ENCODE measurements around the gene GPR35. TPM values are rescaled to one million over a fixed set of nuclear protein-coding genes. Genes with fewer than 3 reads are reported as not detected.

GPR35 gene
- 1 to 10 TPM; 3.4 to 5.8 TPM for total RNA-seq

DNA sequence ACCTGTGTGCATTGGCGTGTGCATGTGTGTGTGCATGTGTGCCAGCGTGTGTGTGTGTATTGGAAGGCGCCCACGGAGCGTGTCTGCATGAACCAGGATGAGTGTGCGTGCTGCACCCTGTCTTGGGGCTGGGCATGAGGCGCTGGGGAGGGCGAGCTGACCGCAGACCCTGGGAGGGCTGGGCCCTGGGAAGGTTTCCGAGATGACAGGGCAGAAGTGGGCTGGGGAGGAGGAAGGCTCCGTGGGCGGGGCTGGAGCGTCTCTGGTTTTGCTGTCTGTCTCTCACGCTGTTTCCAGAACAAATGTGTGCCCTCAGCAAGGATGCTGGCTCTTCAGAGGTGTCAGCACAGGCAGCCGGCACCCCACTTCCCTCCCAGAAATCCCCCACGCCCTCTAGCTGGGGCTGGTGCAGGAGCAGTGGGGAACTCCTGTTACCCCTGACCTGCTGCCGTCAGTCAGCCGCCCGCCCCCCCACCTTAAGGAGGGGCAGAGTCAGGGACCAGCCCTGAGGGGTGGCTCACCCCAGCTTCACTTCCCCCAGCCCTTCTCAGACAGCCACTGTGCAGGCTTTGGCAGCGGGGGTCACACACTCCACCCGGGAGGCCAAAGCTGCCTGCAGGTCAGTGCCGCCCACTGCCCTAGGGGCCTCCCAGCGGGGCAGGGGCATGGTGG lies at the start of gene GPR35:
Gene GPR35, plus strand, starts transcription at position 531 of the 672 bp plus-strand sequence. CDS start 4,473 bp downstream, outside the sequence.
- ATAC-seq (ENCODE audit: insufficient number of reproducible peaks, low FRiP score, low read depth), result no peak
- Histone ChIP-seq H3K4me3 (peak within 1 kb of the TSS; percentile 31), H3K27me3 (replicated peaks; ENCODE audit: insufficient read depth) (no peaks in the 10 kb centered on the region), H3K27ac (no peak within 1 kb of the TSS), H3K4me1 (ENCODE audit: control insufficient read depth in 1 of 2, low read depth in 2 of 2) (no peaks in the 10 kb centered on the region), H3K36me3 (no peaks in the 10 kb centered on the region), H3K9me3 (no peaks in the 10 kb centered on the region)
- no peak for TF ChIP-seq CTCF (IDR thresholded peaks at IDR 0.05)
- DNase-seq (ENCODE audit: low spot score), result no peak

- TF ChIP-seq CTCF (IDR thresholded peaks at IDR 0.05), result no peak
- Histone ChIP-seq H3K4me3 (no peak overlapping the region), H3K36me3 (peaks cover 30% of the 10 kb centered on the region), H3K27ac (no peak overlapping the region), H3K27me3 (replicated peaks; ENCODE audit: insufficient read depth) (no peaks in the 10 kb centered on the region), H3K4me1 (ENCODE audit: control insufficient read depth in 1 of 2, low read depth in 2 of 2) (peaks cover 9 to 11% of the 10 kb centered on the region in 2 donors), H3K9me3 (no peaks in the 10 kb centered on the region)
- DNase-seq (ENCODE audit: low spot score) (no peak), ATAC-seq (ENCODE audit: insufficient number of reproducible peaks, low FRiP score, low read depth) (no peak)
Observed at GRCh38 chr2:240576036-240576435, 49.2 kb upstream of the GPR35 start.

DNA sequence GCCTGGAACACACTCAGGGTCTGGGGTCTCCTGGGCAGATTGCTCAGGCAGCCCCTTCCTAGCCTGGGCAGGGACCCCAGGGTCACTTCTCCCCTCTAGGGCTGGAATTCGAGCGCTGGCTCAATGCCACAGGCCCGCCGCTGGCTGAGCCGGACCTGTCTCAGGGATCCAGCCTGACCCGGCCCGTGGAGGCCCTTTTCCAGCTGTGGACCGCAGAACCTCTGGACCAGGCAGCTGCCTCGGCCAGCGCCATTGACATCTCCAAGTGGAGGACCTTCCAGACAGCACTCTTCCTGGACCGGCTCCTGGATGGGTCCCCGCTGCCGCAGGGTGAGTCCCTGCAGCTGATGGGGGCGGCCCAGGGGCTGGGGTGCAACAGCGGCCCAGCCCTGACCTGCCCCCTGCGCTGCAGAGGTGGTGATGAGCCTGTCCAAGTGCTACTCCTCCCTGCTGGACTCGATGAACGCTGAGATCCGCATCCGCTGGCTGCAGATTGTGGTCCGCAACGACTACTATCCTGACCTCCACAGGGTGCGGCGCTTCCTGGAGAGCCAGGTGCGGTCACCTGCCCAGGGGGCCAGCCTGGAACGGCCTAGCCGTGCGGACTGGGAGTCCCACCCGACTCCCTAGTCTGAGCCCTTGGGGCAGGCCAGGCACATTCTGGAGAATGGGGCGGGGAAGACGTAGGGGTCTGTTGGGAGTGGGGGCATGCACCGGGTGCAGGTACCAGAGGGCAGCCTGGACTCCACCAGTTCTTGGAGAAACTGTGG lies 48.7 kb upstream of the GPR35 start:
- H3K4me1 ChIP-seq (ENCODE audit: control insufficient read depth in 1 of 2, low read depth in 2 of 2), result peaks cover 7 to 9% of the 10 kb centered on the region in 2 donors
- no peaks in the 10 kb centered on the region for H3K27me3 ChIP-seq (replicated peaks; ENCODE audit: insufficient read depth)
- ATAC-seq (ENCODE audit: insufficient number of reproducible peaks, low FRiP score, low read depth) (no peak), DNase-seq (ENCODE audit: low spot score) (no peak)
- H3K4me3 ChIP-seq, result no peak overlapping the region
- H3K9me3 ChIP-seq, result no peaks in the 10 kb centered on the region
- TF ChIP-seq CTCF (IDR thresholded peaks at IDR 0.05), result no peak
- H3K27ac ChIP-seq, result no peak overlapping the region
- peaks cover 30% of the 10 kb centered on the region for H3K36me3 ChIP-seq

GRCh38 chr2:240577281-240578109 lies 47.8 kb upstream of the GPR35 start:
- no peak for ATAC-seq (ENCODE audit: insufficient number of reproducible peaks, low FRiP score, low read depth)

More at GRCh38 chr2:240577281-240578109, 47.8 kb upstream of the GPR35 start:
- Histone ChIP-seq H3K4me1 (ENCODE audit: control insufficient read depth in 1 of 2, low read depth in 2 of 2) (peaks cover 7 to 9% of the 10 kb centered on the region in 2 donors), H3K9me3 (no peaks in the 10 kb centered on the region), H3K4me3 (no peak overlapping the region), H3K36me3 (peaks cover 30% of the 10 kb centered on the region), H3K27me3 (replicated peaks; ENCODE audit: insufficient read depth) (no peaks in the 10 kb centered on the region), H3K27ac (no peak overlapping the region)
- TF ChIP-seq CTCF (IDR thresholded peaks at IDR 0.05), result no peak
- no peak for DNase-seq (ENCODE audit: low spot score)
